Measurements from ENCODE around the gene IGFL4.

The IGFL4 gene

GRCh38 chr19:46060012-46060411 is 19.2 kb upstream of the IGFL4 start:
- DNase-seq, result no peak

DNA sequence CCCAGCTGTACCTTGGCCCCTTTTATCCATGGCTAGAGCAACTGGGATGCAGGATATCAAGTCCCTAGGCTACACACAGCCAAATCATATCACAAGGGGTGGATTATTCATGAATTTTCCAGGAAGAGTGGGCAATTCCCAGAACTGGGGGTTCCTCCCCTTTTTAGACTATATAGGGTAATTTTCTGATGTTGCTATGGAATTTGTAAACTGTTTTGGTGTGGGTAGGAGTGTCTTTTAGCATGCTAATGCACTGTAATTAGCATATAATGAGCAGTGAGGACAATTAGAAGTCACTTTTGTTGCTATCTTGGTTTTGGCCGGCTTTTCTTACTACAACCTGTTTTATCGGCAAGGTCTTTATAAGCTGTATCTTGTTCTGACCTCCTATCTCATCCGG is 18.0 kb upstream of the IGFL4 start:
- no peak for DNase-seq

GRCh38 chr19:46056536-46056935 is 15.7 kb upstream of the IGFL4 start:
- DNase-seq, result no peak

GRCh38 chr19:46052896-46053295 is 12.1 kb upstream of the IGFL4 start:
- no peak for DNase-seq

- no peak for DNase-seq
These were observed 8.8 kb upstream of the IGFL4 start for GRCh38 chr19:46049597-46049996.

DNA sequence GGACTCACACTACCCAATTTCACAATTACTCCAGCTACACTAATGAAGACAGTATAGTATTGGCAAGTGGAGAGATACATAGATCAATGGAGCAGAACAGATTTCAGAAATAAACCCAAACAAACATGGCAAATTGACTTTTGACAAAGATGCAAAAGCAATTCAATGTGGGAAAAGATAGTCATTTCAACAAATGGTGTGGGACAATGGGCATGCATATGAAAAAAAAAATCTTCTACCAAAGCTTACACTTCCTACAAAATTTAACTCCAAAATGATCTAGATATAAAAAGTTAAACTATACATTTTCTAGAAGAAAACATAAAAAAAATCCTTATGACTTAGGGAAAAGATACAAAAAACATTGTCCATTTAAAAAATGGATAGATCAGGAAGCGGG is 2.7 kb upstream of the IGFL4 start:
- no peak for DNase-seq

DNA sequence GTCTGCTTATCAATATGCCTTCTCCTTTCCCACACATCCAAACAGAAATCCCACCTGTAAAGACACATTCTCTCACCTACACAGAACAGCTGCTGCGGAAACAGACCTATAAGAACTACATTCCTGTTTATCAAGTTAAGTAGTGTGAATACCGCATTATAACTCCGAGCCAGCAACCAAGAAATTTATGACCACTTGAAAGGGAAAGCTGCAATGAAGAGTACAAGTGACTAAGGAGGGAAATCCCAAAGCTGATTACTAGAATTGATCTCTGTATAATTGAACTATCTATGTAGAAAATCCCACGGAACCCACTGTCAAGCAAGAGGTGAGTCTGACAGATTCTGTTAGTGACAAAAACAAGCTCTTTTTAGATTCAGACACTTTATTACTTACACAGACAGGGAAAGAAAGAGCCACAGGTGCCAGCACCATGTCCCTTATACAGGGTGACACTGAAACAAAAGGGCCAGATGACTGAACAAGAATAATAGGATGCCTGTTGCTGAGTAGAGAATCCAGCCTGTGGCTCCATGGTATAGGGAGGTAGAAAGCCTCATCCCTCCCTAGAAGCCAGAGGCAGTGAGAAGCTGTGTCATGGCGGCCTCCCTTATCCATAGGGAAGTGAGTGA is 1.6 kb upstream of the IGFL4 start:
- DNase-seq, result no peak

DNA sequence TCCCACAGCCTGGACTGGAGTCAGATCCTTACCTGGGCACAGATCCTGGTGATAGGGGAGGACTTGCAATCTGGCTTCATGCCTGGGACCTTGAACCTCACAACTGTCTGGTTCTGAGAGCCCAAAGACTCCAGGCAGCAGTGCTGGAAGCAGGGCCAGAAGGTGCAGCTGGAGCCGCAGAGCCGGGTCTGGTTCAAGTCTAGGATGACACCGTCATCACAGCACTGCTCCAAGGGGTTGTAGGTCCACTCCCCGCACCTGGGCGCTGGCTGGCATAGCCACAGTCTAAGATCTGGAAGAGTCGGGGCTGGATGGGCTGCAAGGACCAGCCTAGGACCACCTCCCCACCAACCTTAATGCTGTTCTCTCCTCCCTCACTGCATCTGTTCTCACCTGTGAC is 677 bp downstream of the IGFL4 start:
- DNase-seq, result no peak

DNA sequence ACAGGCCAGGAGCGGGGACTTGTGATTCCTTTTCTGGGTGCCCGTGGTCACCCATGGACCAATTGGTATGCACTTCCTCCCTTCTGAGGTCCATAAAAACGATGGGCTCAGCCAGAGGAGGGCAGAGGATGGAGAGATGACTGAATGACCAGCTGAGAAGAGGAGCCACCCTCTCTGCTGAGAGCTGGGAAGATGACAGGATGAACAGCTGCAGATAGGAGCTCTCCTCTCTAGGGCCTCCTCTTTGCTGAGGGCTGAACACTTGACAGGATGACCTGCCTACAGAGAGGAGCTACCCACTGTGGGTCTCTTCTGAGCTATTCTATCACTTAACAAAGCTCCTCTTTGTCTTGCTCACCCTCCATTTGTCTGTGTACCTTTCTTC is 4.1 kb downstream of the IGFL4 start:
- no peak for DNase-seq

- no peak for DNase-seq
These were observed 4.6 kb downstream of the IGFL4 start for GRCh38 chr19:46035986-46036743.

DNA sequence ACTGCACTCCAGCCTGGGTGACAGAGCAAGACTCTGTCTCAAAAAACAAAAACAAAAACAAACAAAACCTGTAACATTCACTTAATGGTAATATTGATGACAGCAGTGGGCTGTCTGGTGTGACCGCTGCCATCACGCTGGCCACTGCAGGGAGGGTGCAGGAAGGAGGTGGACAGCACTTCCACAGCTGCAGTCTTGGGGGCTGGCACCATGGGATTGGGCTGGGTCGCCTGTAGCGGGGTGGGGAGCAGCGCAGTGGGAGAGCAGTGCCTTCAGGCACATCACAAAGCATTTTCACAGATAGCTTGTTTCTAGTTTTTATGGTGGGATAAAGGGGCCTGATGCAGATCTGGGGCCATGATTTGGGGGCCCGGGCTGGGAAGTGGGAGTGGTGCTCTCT is 5.3 kb downstream of the IGFL4 start:
- no peak for DNase-seq

GRCh38 chr19:46033401-46033800 is 7.4 kb downstream of the IGFL4 start:
- no peak for DNase-seq

- no peak for DNase-seq
These were observed 8.2 kb downstream of the IGFL4 start for GRCh38 chr19:46032597-46033025.

GRCh38 chr19:46031781-46032596 is 8.8 kb downstream of the IGFL4 start:
- DNase-seq, result no peak

DNA sequence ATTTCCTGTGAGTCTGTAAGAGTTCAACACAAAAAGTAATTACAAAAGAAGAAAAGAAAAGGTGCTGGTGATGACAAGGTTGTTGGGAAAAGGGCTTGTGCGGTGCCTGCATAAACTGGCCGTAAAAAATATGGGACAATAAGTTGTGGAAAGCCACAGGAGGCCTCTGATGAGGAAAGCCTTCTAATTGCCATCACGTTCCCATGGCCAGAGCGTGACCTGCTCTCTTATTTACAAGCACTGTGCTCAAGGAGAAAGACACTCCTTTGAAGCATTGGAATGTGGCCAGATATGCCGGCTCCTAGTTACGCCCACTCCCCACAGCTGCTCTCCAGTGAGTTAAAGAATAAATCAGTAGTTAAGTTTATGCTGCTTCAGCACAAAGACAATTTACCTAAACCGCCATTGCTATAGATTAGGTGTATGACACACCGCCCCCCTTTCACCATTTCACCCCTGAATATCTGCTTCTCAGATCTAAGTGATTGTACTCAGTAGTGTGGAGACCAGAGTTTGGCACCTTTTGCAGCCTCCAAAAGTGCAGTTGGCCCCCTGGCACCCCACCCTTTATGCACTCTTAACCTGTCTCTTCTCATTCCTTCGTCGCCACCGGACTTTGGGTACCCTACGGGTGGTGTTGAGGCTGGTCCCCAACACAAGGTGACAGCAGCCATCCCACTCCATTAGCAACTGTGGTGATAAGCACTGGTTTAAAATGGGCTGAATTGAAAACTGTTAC is 9.8 kb downstream of the IGFL4 start:
- no peak for DNase-seq

DNA sequence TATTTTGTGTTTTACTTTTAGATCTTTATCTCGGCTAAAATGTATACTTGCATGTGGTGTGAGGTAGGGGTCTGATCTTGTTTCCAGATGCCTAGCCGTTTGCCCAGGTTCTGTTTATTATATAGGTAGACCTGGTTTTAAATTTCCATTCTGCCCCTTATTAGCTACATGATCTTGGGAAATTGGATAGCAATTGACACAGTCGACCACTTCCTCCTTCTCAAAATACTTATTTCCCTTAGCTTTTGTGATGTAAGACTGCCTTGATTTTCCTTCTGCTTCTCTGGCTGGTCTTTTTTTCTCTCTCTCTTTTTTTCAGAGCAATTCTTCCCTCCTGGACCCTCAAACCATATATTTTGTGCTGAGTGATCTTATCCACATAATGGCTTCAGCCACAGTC is 15.0 kb downstream of the IGFL4 start:
- no peak for DNase-seq

DNA sequence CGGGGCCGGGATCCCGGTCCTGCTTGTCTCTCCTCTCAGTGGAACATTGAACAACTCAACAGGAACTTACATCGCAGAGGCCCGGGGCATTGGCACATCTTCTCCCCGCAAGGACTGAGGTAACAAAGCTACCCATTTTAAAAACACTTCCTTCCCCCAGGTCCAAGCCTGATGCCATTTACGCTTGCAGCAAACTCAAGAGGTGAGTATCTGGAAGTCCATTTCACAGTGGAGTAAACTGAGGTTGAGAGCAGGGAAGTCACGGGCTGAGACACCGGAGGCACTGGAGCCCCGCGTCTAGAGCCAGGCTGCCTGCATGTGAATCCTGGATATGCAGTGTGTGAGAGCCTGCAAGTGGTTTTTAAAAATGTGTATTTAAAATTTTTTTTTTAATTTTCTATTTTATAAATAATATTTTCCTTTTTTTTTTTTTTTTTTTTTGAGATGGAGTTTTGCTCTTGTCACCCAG is 17.5 kb downstream of the IGFL4 start:
- DNase-seq, result no peak

GRCh38 chr19:46022431-46023310 is 18.1 kb downstream of the IGFL4 start, which contains the start of gene PGLYRP1:
Gene PGLYRP1, minus strand, starts transcription at chr19:46023053. Its CDS starts 32 bp downstream, at chr19:46023021.
- DNase-seq, result no peak

DNA sequence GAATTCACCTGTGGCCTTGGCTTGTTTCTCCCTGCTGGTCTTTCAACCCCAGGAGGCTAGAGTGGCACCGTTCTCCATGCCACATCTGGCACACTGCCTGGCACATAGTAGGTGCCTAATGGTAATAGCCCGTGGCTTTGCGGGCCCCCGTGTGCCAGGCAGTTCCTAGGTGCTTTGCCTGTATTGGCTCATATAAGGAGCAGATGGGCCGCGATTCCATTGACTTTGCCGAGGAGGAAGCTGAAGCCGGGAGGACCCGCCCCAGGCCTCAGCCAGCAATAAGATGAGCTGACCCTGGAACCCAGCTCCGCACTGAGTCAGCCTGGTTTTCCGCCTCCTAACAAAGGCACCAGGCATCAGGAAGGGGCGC is 18.8 kb downstream of the IGFL4 start:
- no peak for DNase-seq

GRCh38 chr19:46021531-46022041 is 19.2 kb downstream of the IGFL4 start:
- no peak for DNase-seq

- DNase-seq, result no peak
These were observed 20.0 kb downstream of the IGFL4 start for GRCh38 chr19:46020819-46021125.

GRCh38 chr19:46019270-46019669 is 21.5 kb downstream of the IGFL4 start:
- DNase-seq, result no peak

Measured in fibroblast of skin of abdomen (primary cell).